ENCODE data around the gene WBP4.
A peak's percentile ranks its signal among the peaks of the same experiment; 100 is the strongest.
"Not testable (repeated sequence)": the region's sequence is repeated elsewhere in the genome, so short reads cannot be mapped to it uniquely, and the experiment has no call there.

The WBP4 gene

DNA sequence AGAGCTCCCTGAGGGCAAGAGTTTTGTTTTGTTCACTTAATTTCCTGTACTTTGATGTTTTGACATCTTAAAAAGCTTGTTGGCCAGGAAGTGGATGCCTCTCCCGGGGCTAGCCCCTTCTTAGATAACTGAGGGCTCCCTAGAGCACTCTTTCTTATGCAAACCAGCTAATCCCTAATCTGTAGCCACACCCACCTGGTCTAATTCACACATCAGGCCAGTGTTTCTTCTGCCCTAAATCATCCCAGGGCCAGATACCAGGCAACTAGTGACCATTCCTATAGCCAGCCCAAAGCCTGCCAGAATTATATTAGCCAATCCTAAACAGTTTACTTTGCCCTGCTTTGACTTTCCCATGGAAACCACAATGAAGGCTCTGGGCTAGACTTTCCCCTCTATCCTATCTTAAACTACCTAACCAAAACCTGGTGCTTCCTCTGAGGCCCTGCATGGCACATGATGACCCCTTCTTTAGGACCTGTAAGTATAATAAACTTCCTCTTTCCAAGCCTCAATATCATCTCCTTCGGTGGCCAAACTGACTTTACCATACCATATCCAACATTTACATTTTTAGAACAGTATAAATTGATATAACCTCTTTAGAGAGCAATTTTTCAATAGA is 24.8 kb downstream of the WBP4 start:
- DNase-seq: no peak

GRCh38 chr13:41095681-41096080 is 34.4 kb downstream of the WBP4 start:
- not testable (repeated sequence) for DNase-seq

- DNase-seq: no peak
These were observed 37.5 kb downstream of the WBP4 start for GRCh38 chr13:41098761-41099160.

DNA sequence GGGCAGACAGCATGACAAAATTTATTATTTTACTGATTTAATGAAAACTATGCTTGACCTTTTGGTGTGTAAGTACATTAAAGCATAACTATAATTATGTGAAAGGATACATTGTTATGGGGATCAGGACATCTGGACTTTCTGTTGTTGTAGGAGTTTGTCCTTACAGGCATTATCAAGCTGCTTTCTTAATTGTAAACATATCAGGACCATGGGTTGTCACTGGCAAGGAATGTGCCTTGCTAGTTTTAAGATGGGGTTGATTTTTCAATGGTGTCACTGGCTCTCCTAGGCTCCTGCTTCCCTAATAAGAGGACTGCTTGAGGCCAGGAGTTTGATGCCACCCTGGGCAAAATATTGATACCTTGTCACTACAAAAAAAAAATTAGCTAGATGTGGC is 38.7 kb downstream of the WBP4 start:
- DNase-seq: no peak

GRCh38 chr13:41107104-41107571 is 45.8 kb downstream of the WBP4 start:
- DNase-seq: no peak

- no peak for DNase-seq
These were observed 46.3 kb downstream of the WBP4 start for GRCh38 chr13:41107584-41108014.

- no peak for DNase-seq
These were observed 50.1 kb downstream of the WBP4 start for GRCh38 chr13:41111454-41111853.

- DNase-seq: no peak
These were observed 56.6 kb downstream of the WBP4 start for GRCh38 chr13:41117869-41118268.

GRCh38 chr13:41122838-41123237 is 61.5 kb downstream of the WBP4 start:
- no peak for DNase-seq

- DNase-seq: no peak
These were observed 66.4 kb downstream of the WBP4 start for GRCh38 chr13:41127701-41128100.

DNA sequence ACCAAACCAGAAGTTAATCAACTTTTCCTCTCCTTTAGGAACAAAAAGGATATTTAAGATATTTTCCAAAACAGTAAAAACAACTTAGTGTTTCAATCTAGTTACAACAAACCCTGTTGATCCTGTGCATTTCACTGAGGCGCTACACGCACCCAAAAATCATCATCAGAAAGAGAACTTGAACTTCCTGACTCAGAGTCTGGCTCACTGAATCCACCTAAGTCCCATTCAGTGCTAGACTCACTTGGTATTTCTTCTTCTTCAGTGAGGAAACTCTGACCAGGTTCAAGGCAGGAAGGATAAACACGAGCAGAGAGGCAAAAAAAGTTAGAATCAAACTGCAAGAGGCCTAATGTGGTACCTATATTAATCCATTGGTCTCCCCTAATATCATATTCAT is 69.0 kb downstream of the WBP4 start:
- peak; percentile 27 for DNase-seq

DNA sequence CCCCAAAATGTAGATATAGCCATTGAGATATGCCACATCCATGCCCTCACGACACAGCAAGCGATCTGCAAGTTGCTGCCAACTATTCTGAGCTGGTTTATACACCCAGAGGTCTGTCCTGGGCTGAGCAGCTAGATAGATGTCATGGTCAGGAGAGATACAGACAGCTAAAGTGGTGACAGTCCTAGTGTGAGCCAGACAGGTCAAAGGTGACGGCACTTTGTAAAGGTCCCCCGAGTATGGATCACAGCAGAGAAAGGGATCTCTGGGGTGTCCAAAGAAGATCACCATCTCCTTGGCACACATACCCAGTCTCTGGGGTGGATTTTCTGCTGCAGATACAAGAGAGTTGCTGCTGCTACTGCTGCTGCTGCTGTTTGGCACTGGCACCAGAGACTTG is 69.9 kb downstream of the WBP4 start:
- not testable (repeated sequence) for DNase-seq

DNA sequence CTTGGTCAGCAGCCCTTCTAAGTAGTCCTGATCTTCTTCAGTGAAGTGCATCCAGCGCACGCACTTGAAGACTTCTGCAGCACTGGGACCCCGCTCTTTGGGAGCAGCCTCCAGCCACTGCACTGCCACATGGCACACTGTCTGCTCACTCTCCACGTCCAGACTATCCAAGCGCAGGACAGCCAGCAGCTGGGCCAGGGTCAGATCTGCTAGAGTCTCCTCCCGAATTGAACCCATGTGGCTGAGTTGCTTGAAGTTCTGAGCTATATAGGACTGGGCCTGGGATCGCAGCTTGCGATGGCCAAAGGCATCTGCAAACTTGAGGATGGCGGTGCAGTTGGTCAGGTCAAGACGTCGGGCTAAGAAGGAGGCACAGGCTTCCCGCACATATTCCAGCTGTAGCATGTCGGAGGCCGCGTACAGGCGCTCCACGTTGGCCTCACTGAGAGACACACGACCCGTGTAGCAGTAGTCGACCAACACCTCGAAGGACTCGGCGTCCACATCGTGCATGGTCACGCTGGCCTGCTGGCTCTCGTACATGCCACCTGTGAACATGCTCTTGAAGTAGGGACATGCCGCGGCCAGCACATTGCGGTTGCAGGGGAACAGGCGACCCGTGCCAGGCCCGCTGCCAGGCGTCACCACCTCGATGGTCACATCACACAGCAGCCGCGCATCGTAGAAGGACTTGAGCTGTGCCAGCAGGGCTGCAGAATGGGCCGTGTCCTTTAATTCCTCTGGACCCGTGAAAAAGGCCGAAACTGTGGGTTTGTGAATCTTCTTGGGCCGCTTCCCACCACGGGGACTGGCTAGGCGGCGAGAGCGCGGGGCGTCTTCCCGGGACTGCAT is 70.6 kb downstream of the WBP4 start:
- peak; percentile 12 for DNase-seq

DNA sequence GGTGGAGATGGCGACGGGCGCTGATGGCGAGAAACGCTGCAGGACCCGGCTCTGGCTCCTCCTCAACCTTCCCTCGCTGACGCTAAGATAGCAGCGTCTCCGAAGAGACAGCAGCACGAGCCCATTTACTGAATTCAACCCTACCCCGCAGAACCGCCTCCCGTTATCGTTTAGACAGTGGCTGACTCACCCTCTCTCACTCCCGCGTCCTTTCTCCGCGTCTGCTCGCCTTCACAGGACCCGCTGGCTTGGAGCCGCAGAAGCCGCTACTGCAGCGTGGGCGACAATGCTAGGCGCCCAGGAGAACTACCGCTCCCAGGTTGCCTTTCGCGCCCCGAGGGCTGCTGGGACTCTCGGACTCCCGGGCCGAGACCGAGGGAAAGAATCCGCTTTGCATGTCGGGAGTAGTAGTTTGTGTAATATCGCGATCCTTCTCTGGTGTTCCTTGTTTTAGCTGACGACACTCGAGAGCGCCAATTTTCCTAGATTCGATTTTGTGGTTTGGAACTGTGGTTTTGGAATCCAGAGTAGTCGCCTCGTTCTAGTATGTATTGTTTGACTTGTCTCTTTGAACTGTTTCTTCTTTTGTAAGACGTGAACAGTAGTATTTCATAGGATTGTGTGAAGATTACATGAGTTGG is 71.3 kb downstream of the WBP4 start, which contains the start of gene KBTBD6:
Gene KBTBD6, minus strand, starts transcription at position 291 of the 641 bp plus-strand sequence. CDS start 291 bp downstream, outside the sequence.
- DNase-seq: peak; percentile 98

All from activated CD4-positive, alpha-beta T cell treated with anti-CD3 and anti-CD28 coated beads, Interleukin-2, amount 50 U/mL, for 16 hours (primary cell).